Ammon's horn (tissue), 1 donor: ENCODE data around the gene NPIPA1.
"Not testable (repeated sequence)": the region's sequence is repeated elsewhere in the genome, so short reads cannot be mapped to it uniquely, and the experiment has no call there.

Experiments
- DNase-seq: peaks from one replicate; pipeline ENCODE4 v3.0.0-alpha.2; 2016; ENCODE audit warnings: low spot score

The NPIPA1 gene

GRCh38 chr16:14976971-14977736 lies 39.9 kb downstream of the NPIPA1 start:
- DNase-seq: not testable (repeated sequence)

GRCh38 chr16:14978281-14978680 lies 41.0 kb downstream of the NPIPA1 start:
- not testable (repeated sequence) for DNase-seq

GRCh38 chr16:14978908-14979307 lies 41.7 kb downstream of the NPIPA1 start:
- DNase-seq: not testable (repeated sequence)

GRCh38 chr16:14981234-14981633 lies 44.0 kb downstream of the NPIPA1 start:
- not testable (repeated sequence) for DNase-seq

GRCh38 chr16:14982521-14982920 lies 45.3 kb downstream of the NPIPA1 start:
- not testable (repeated sequence) for DNase-seq

GRCh38 chr16:14988092-14988491 lies 50.8 kb downstream of the NPIPA1 start:
- DNase-seq: not testable (repeated sequence)

- peak; percentile 5 for DNase-seq
Observed at GRCh38 chr16:14988661-14989191, 51.5 kb downstream of the NPIPA1 start.

- not testable (repeated sequence) for DNase-seq
Observed at GRCh38 chr16:14989291-14990281, 52.3 kb downstream of the NPIPA1 start.

- DNase-seq: not testable (repeated sequence)
Observed at GRCh38 chr16:14993277-14994151, 56.3 kb downstream of the NPIPA1 start.

- DNase-seq: not testable (repeated sequence)
Observed at GRCh38 chr16:14996702-14997101, 59.5 kb downstream of the NPIPA1 start.

- not testable (repeated sequence) for DNase-seq
Observed at GRCh38 chr16:14998300-14998699, 61.1 kb downstream of the NPIPA1 start.

- not testable (repeated sequence) for DNase-seq
Observed at GRCh38 chr16:14999845-15000244, 62.6 kb downstream of the NPIPA1 start.
